Osteocyte (in vitro differentiated cells): ENCODE results near the gene AP1M2. TPM values are rescaled to one million over a fixed set of nuclear protein-coding genes. Genes with fewer than 3 reads are reported as not detected.
"Not testable (repeated sequence)": the region's sequence is repeated elsewhere in the genome, so short reads cannot be mapped to it uniquely, and the experiment has no call there.

Experiments used
- DNase-seq: peaks from one replicate; pipeline ENCODE4 v3.0.0; 2021; ENCODE audit warnings: mixed read lengths; ENCODE audit not compliant: unreplicated experiment; ENCODE audit errors: extremely low spot score
- H3K27ac Mint-ChIP-seq: one replicate; pipeline ENCODE4 v1.8.0; 2021; ENCODE audit warnings: mild to moderate bottlenecking, mixed read lengths; ENCODE audit not compliant: unreplicated experiment
- H3K27me3 Mint-ChIP-seq: one replicate; pipeline ENCODE4 v1.8.0; 2021; ENCODE audit warnings: mixed read lengths; ENCODE audit not compliant: unreplicated experiment
- H3K36me3 Mint-ChIP-seq: one replicate; pipeline ENCODE4 v1.8.0; 2021; ENCODE audit warnings: mixed read lengths; ENCODE audit not compliant: unreplicated experiment
- H3K4me1 Mint-ChIP-seq: one replicate; pipeline ENCODE4 v1.8.0; 2021; ENCODE audit warnings: mixed read lengths; ENCODE audit not compliant: unreplicated experiment
- H3K4me3 Mint-ChIP-seq: one replicate; pipeline ENCODE4 v1.8.0; 2021; ENCODE audit warnings: mild to moderate bottlenecking, moderate library complexity, mixed read lengths; ENCODE audit not compliant: unreplicated experiment
- H3K9me3 Mint-ChIP-seq: one replicate; pipeline ENCODE4 v1.8.0; 2021; ENCODE audit warnings: mixed read lengths; ENCODE audit not compliant: unreplicated experiment
- CTCF ChIP-seq: fragments of 200-600 bp; sonication (generic); IDR thresholded peaks from 2 replicates; pipeline ENCODE4 v1.5.0; 2021; ENCODE audit warnings: antibody characterized with exemption, mild to moderate bottlenecking, moderate library complexity
- total RNA-seq: library from RNA; stranded (reverse); gene quantifications from 2 replicates; pipeline ENCODE4 v1.2.1, GENCODE V29; 2021

The AP1M2 gene
- total RNA-seq, 1 donor from 2014 or later: not detected

- no peak for DNase-seq
- H3K36me3 Mint-ChIP-seq: no peaks in the 10 kb centered on the region
- no peaks in the 10 kb centered on the region for H3K9me3 Mint-ChIP-seq
- H3K4me3 Mint-ChIP-seq: no peak overlapping the region
- no peak overlapping the region for H3K27ac Mint-ChIP-seq
- TF ChIP-seq CTCF: no peak
- no peaks in the 10 kb centered on the region for H3K27me3 Mint-ChIP-seq
- peaks cover 16% of the 10 kb centered on the region for H3K4me1 Mint-ChIP-seq
Observed at GRCh38 chr19:10537668-10538067, 49.4 kb downstream of the AP1M2 start.

- DNase-seq: no peak
- no peak overlapping the region for H3K4me3 Mint-ChIP-seq
- H3K9me3 Mint-ChIP-seq: peaks cover 3% of the 10 kb centered on the region
- no peaks in the 10 kb centered on the region for H3K27me3 Mint-ChIP-seq
- TF ChIP-seq CTCF: no peak
- peaks cover 15% of the 10 kb centered on the region for H3K4me1 Mint-ChIP-seq
- H3K27ac Mint-ChIP-seq: no peak overlapping the region
- H3K36me3 Mint-ChIP-seq: no peaks in the 10 kb centered on the region
Observed at GRCh38 chr19:10535613-10536012, 51.5 kb downstream of the AP1M2 start.

- H3K4me3 Mint-ChIP-seq: no peak overlapping the region
- no peak for DNase-seq
- no peaks in the 10 kb centered on the region for H3K27me3 Mint-ChIP-seq
- H3K36me3 Mint-ChIP-seq: no peaks in the 10 kb centered on the region
- no peak for TF ChIP-seq CTCF
- H3K27ac Mint-ChIP-seq: peak overlapping the region; percentile 79
- H3K4me1 Mint-ChIP-seq: peaks cover 15% of the 10 kb centered on the region
- H3K9me3 Mint-ChIP-seq: peaks cover 3% of the 10 kb centered on the region
Observed at GRCh38 chr19:10533646-10534386, 53.3 kb downstream of the AP1M2 start.

- Mint-ChIP-seq H3K27ac (peak overlapping the region; percentile 79), H3K4me3 (no peak overlapping the region), H3K4me1 (peaks cover 15% of the 10 kb centered on the region), H3K36me3 (no peaks in the 10 kb centered on the region), H3K9me3 (peaks cover 3% of the 10 kb centered on the region), H3K27me3 (no peaks in the 10 kb centered on the region)
- TF ChIP-seq CTCF: no peak
- DNase-seq: no peak
Observed at GRCh38 chr19:10532457-10532856, 54.7 kb downstream of the AP1M2 start.

- not testable (repeated sequence) for H3K9me3 Mint-ChIP-seq, H3K36me3 Mint-ChIP-seq, DNase-seq, H3K4me3 Mint-ChIP-seq, H3K27me3 Mint-ChIP-seq, H3K27ac Mint-ChIP-seq, H3K4me1 Mint-ChIP-seq
Observed at GRCh38 chr19:10526887-10527286, 60.2 kb downstream of the AP1M2 start.
